PC-9 (cell line): ENCODE data around the gene NAV3. TPM values are rescaled to one million over a fixed set of nuclear protein-coding genes. Genes with fewer than 3 reads are reported as not detected.
A peak's percentile ranks its signal among the peaks of the same experiment; 100 is the strongest.

Experiments used
- BruUV-seq: library from RNA; stranded (reverse); fragments of 400-500 nt; replicated peaks from 2 replicates; lab custom pipeline; 2021; lab: Mats Ljungman, UMichigan
- CTCF ChIA-PET: fragments of 300-600 bp; sonication (Branson Sonifier 250); formaldehyde crosslinking; loops from one replicate; lab custom pipeline; 2022; ENCODE audit warnings: antibody characterized with exemption; lab: Charles Lee
- POLR2A ChIA-PET: fragments of 300-600 bp; sonication (Branson Sonifier 250); formaldehyde crosslinking; loops from one replicate; lab custom pipeline; 2022; ENCODE audit warnings: antibody characterized with exemption; ENCODE audit not compliant: unreplicated experiment; lab: Charles Lee
- DNase-seq, 2 experiments: peaks; one replicate each; pipeline versions ENCODE4 v3.0.0 to v3.0.0-alpha.2; 2015 to 2022; ENCODE audit warnings: mixed read lengths in 1 of 2
- H2AFZ ChIP-seq: fragments of 200-600 bp; sonication (generic); 2 replicates; pipeline ENCODE4 v1.8.1; 2017; ENCODE audit warnings: antibody characterized with exemption
- H3F3A ChIP-seq: fragments of 200-600 bp; sonication (generic); 2 replicates; pipeline ENCODE4 v1.8.1; 2017; ENCODE audit warnings: antibody characterized with exemption, mild to moderate bottlenecking, low read depth; ENCODE audit not compliant: insufficient read depth
- H3K27ac ChIP-seq: fragments of 200-600 bp; sonication (generic); 2 replicates; pipeline ENCODE4 v1.6.1; 2016; ENCODE audit warnings: mixed run types
- H3K27me3 ChIP-seq: fragments of 200-600 bp; sonication (generic); 2 replicates; pipeline ENCODE4 v1.6.1; 2016; ENCODE audit warnings: low read depth, mixed run types; ENCODE audit not compliant: insufficient read depth
- H3K36me3 ChIP-seq: fragments of 200-600 bp; sonication (generic); 2 replicates; pipeline ENCODE4 v1.6.1; 2016; ENCODE audit warnings: low read depth, mixed run types
- H3K4me1 ChIP-seq: fragments of 200-600 bp; sonication (generic); replicated peaks from 2 replicates; pipeline ENCODE4 v1.6.1; 2016; ENCODE audit warnings: mixed run types; ENCODE audit not compliant: insufficient read depth
- H3K4me2 ChIP-seq: fragments of 200-600 bp; sonication (generic); 2 replicates; pipeline ENCODE4 v1.6.1; 2017; ENCODE audit warnings: mixed run types
- H3K4me3 ChIP-seq: fragments of 200-600 bp; sonication (generic); 2 replicates; pipeline ENCODE4 v1.6.1; 2016; ENCODE audit warnings: mixed run types
- H3K79me2 ChIP-seq: fragments of 200-600 bp; sonication (generic); 2 replicates; pipeline ENCODE4 v1.6.1; 2017; ENCODE audit warnings: low read depth, mixed run types
- H3K9me2 ChIP-seq: fragments of 200-600 bp; sonication (generic); 2 replicates; pipeline ENCODE4 v1.8.1; 2017; ENCODE audit warnings: mild to moderate bottlenecking; ENCODE audit not compliant: insufficient read depth
- H3K9me3 ChIP-seq: fragments of 200-600 bp; sonication (generic); 2 replicates; pipeline ENCODE4 v1.8.1; 2016; ENCODE audit warnings: low read depth; ENCODE audit not compliant: insufficient read depth
- H4K20me1 ChIP-seq: fragments of 200-600 bp; sonication (generic); 2 replicates; pipeline ENCODE4 v1.8.1; 2017; ENCODE audit not compliant: insufficient read depth
- EZH2 ChIP-seq: fragments of 200-600 bp; sonication (generic); IDR thresholded peaks from 2 replicates; pipeline ENCODE4 v1.8.0; 2017; ENCODE audit warnings: antibody characterized with exemption, low read depth
- intact Hi-C: fragments of 100-400 bp; cut with micrococcal nuclease; formaldehyde crosslinking; loops from one replicate; pipeline ENCODE4 v1.10.0; 2022; ENCODE audit not compliant: unreplicated experiment
- total RNA-seq: library from RNA; stranded (reverse); gene quantifications from 2 replicates; pipeline ENCODE4 v1.2.3, GENCODE V29; 2021
- TF ChIP-seq, protein P1 (sequence below): fragments of 200-600 bp; sonication (generic); conservative IDR thresholded peaks from 2 replicates; pipeline ENCODE4 v1.6.1; 2017; ENCODE audit warnings: mixed run types, antibody characterized with exemption, mild to moderate bottlenecking, moderate library complexity

NAV3 gene
- total RNA-seq, 1 experiment from 2014 or later: 13.6 TPM

DNA sequence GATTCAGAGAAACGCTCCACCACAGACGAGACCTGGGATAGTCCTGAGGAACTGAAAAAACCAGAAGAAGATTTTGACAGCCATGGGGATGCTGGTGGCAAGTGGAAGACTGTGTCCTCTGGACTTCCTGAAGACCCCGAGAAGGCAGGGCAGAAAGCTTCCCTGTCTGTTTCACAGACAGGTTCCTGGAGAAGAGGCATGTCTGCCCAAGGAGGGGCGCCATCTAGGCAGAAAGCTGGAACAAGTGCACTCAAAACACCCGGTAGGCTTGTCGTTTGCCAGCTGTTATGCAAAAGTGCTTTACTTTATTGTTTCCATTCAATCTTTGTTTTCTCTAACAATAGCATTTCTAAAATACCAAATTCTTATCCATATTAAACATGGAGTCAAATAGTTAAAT lies 287.3 kb downstream of the NAV3 start:
- no peak for TF ChIP-seq EZH2
- TF ChIP-seq, protein P1, sequence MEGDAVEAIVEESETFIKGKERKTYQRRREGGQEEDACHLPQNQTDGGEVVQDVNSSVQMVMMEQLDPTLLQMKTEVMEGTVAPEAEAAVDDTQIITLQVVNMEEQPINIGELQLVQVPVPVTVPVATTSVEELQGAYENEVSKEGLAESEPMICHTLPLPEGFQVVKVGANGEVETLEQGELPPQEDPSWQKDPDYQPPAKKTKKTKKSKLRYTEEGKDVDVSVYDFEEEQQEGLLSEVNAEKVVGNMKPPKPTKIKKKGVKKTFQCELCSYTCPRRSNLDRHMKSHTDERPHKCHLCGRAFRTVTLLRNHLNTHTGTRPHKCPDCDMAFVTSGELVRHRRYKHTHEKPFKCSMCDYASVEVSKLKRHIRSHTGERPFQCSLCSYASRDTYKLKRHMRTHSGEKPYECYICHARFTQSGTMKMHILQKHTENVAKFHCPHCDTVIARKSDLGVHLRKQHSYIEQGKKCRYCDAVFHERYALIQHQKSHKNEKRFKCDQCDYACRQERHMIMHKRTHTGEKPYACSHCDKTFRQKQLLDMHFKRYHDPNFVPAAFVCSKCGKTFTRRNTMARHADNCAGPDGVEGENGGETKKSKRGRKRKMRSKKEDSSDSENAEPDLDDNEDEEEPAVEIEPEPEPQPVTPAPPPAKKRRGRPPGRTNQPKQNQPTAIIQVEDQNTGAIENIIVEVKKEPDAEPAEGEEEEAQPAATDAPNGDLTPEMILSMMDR: no peak
- no peaks in the 10 kb centered on the region; the same call in 1 of the 2 replicates for H3K9me3 ChIP-seq
- H3K9me2 ChIP-seq: no peaks in the 10 kb centered on the region
- no peaks in the 10 kb centered on the region for H3K36me3 ChIP-seq
- intact Hi-C loops: no loop called here
- H3K4me2 ChIP-seq: no peak overlapping the region
- H3K4me1 ChIP-seq: no peaks in the 10 kb centered on the region
- BruUV-seq: no TSS peak
- CTCF ChIA-PET: no interaction called here
- no peaks in the 10 kb centered on the region for H4K20me1 ChIP-seq
- no peaks in the 10 kb centered on the region for H3K27me3 ChIP-seq
- H2AFZ ChIP-seq: no peak overlapping the region; the same call in 1 of the 2 replicates
- no peak for DNase-seq
- H3F3A ChIP-seq: no peaks in the 10 kb centered on the region
- no peak overlapping the region for H3K27ac ChIP-seq
- H3K79me2 ChIP-seq: no peaks in the 10 kb centered on the region
- POLR2A ChIA-PET: no interaction called here
- no peak overlapping the region for H3K4me3 ChIP-seq

DNA sequence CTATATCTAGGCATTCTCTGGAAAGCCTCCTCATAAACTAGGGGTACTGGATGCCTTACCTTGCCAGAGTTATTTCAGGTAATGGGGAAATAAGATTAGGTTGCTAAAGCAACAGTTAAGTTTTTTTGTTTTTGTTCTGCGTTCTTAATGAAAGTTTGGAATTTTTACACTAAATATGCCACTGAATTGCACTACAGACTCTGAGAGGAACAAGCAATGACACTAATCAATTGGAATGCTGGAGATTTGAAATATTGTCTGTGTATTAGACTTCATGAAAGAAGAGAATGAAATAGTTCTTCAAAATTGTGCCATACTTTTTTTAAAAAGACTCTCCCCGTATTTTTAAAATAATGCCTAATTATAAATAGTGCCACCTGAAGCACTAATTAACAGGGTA lies 287.8 kb downstream of the NAV3 start:
- no peaks in the 10 kb centered on the region for H4K20me1 ChIP-seq
- H3K9me3 ChIP-seq: no peaks in the 10 kb centered on the region; the same call in 1 of the 2 replicates
- BruUV-seq: no TSS peak
- H3F3A ChIP-seq: no peaks in the 10 kb centered on the region
- intact Hi-C loops: no loop called here
- no peaks in the 10 kb centered on the region for H3K9me2 ChIP-seq
- no peak overlapping the region for H3K4me2 ChIP-seq
- no peak for TF ChIP-seq EZH2
- TF ChIP-seq, protein P1: no peak
- no peaks in the 10 kb centered on the region for H3K4me1 ChIP-seq
- no peaks in the 10 kb centered on the region for H3K27me3 ChIP-seq
- no peak overlapping the region for H3K4me3 ChIP-seq
- ChIA-PET POLR2A (no interaction called here), CTCF (interaction anchor here (0.6 kb wide), 1 partner anchor 178 kb away, joined by 5 read pairs; no protein-coding TSS in a partner anchor)
- no peak overlapping the region for H2AFZ ChIP-seq
- no peak for DNase-seq
- H3K79me2 ChIP-seq: no peaks in the 10 kb centered on the region
- H3K36me3 ChIP-seq: no peaks in the 10 kb centered on the region
- H3K27ac ChIP-seq: no peak overlapping the region

DNA sequence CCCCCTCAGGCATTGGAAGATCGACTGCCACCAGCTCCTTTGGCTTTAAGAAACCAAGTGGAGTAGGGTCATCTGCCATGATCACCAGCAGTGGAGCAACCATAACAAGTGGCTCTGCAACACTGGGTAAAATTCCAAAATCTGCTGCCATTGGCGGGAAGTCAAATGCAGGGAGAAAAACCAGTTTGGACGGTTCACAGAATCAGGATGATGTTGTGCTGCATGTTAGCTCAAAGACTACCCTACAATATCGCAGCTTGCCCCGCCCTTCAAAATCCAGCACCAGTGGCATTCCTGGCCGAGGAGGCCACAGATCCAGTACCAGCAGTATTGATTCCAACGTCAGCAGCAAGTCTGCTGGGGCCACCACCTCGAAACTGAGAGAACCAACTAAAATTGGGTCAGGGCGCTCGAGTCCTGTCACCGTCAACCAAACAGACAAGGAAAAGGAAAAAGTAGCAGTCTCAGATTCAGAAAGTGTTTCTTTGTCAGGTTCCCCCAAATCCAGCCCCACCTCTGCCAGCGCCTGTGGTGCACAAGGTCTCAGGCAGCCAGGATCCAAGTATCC lies 288.7 kb downstream of the NAV3 start:
- no peak overlapping the region for H2AFZ ChIP-seq
- peak in 1 of 2 experiments; percentile 3 for DNase-seq
- no TSS peak for BruUV-seq
- H3K4me3 ChIP-seq: no peak overlapping the region
- no peaks in the 10 kb centered on the region for H3K36me3 ChIP-seq
- no peak for TF ChIP-seq EZH2
- TF ChIP-seq, protein P1: no peak
- H3K27me3 ChIP-seq: no peaks in the 10 kb centered on the region
- intact Hi-C loops: no loop called here
- H3K4me1 ChIP-seq: no peaks in the 10 kb centered on the region
- no peak overlapping the region for H3K27ac ChIP-seq
- H3K4me2 ChIP-seq: no peak overlapping the region
- POLR2A ChIA-PET: no interaction called here
- no peaks in the 10 kb centered on the region for H3K9me3 ChIP-seq
- no peaks in the 10 kb centered on the region for H3F3A ChIP-seq
- H4K20me1 ChIP-seq: no peaks in the 10 kb centered on the region
- no peaks in the 10 kb centered on the region for H3K79me2 ChIP-seq
- CTCF ChIA-PET: interaction anchor here (0.6 kb wide), 1 partner anchor 177 kb away, joined by 5 read pairs; no protein-coding TSS in a partner anchor
- no peaks in the 10 kb centered on the region for H3K9me2 ChIP-seq
